HepG2 (cell line): Measurements from ENCODE around the gene PLCG1. TPM values are rescaled to one million over a fixed set of nuclear protein-coding genes. Genes with fewer than 3 reads are reported as not detected.

Experiments
- ATAD3A ChIP-seq: sonication (generic); formaldehyde crosslinking; IDR thresholded peaks from 2 replicates; pipeline ENCODE4 v1.4.0; 2020; ENCODE audit warnings: missing genetic modification reagents
- EP300 ChIP-seq, 3 experiments: sonication (generic) in 1 of 3; formaldehyde crosslinking in 1 of 3; IDR thresholded peaks; 2 replicates each; pipeline versions ENCODE4 v1.5.1 to v1.6.1; 2011 to 2020; ENCODE audit warnings: low read depth in 2 of 3, low read length in 2 of 3, borderline replicate concordance in 1 of 3, improper control_type of control experiment in 1 of 3, mild to moderate bottlenecking in 1 of 3, missing genetic modification reagents in 1 of 3, moderate library complexity in 1 of 3
- HIC2 ChIP-seq: sonication (generic); formaldehyde crosslinking; IDR thresholded peaks from 2 replicates; pipeline ENCODE4 v1.9.0; 2022; ENCODE audit warnings: low read depth, missing genetic modification reagents
- NFATC3 ChIP-seq: sonication (generic); formaldehyde crosslinking; IDR thresholded peaks from 2 replicates; pipeline ENCODE4 v1.5.1; 2020; ENCODE audit warnings: mild to moderate bottlenecking, missing genetic modification reagents
- SAFB2 ChIP-seq: sonication (generic); formaldehyde crosslinking; IDR thresholded peaks from 2 replicates; pipeline ENCODE4 v1.5.1; 2020; ENCODE audit warnings: missing genetic modification reagents, low read depth, mild to moderate bottlenecking, borderline replicate concordance
- ZHX2 ChIP-seq, 2 experiments: sonication (generic) in 1 of 2; formaldehyde crosslinking in 1 of 2; IDR thresholded peaks; 2 replicates each; pipeline versions ENCODE4 v1.6.1 to v1.9.0; 2014 to 2022; ENCODE audit warnings: antibody characterized with exemption in 1 of 2, borderline replicate concordance in 1 of 2, inconsistent platforms in 1 of 2, low read depth in 1 of 2, missing genetic modification reagents in 1 of 2
- ZNF33B ChIP-seq: sonication (generic); formaldehyde crosslinking; IDR thresholded peaks from 2 replicates; pipeline ENCODE4 v1.5.1; 2020; ENCODE audit warnings: mild to moderate bottlenecking, missing genetic modification reagents
- ZNF570 ChIP-seq: sonication (generic); formaldehyde crosslinking; IDR thresholded peaks from 2 replicates; pipeline ENCODE4 v1.4.0; 2020; ENCODE audit warnings: mild to moderate bottlenecking, missing genetic modification reagents, borderline replicate concordance
- ZNF629 ChIP-seq: sonication (generic); formaldehyde crosslinking; conservative IDR thresholded peaks from 2 replicates; pipeline ENCODE4 v1.5.0; 2020; ENCODE audit warnings: missing genetic modification reagents
- ZNF839 ChIP-seq: sonication (generic); formaldehyde crosslinking; IDR thresholded peaks from 2 replicates; pipeline ENCODE4 v1.4.0; 2020; ENCODE audit warnings: missing genetic modification reagents, mild to moderate bottlenecking, borderline replicate concordance
- polyA plus RNA-seq, 8 experiments: library from polyadenylated mRNA; depleted of rRNA in 3 of 8; stranded (reverse) in 7 of 8; unstranded in 1 of 8; fragments of >200 nt; fragmentation: Illumina TruSeq in 4 of 8; extraction: Trizol in 4 of 8; gene quantifications; 2 replicates each; pipeline versions ENCODE4 v1.2.1 to v1.2.3, GENCODE V29; 2011 to 2016; ENCODE audit warnings: low read depth in 4 of 8, missing spikeins in 1 of 8, mixed read lengths in 1 of 8; ENCODE audit not compliant: insufficient read depth in 1 of 8
- total RNA-seq, 5 experiments: library from RNA; depleted of rRNA; stranded (reverse); fragments of >200 nt; fragmentation: Illumina TruSeq; extraction: Trizol; gene quantifications; 2 replicates each; pipeline ENCODE4 v1.2.3, GENCODE V29; 2016; ENCODE audit warnings: low read depth in 1 of 5
- TF ChIP-seq, protein P1 (sequence below): sonication (generic); formaldehyde crosslinking; IDR thresholded peaks from 2 replicates; pipeline ENCODE4 v1.4.0; 2020; ENCODE audit warnings: missing genetic modification reagents
- TF ChIP-seq, protein P2 (sequence below): sonication (generic); formaldehyde crosslinking; IDR thresholded peaks from 2 replicates; pipeline ENCODE4; 2020; ENCODE audit warnings: missing genetic modification reagents, mild to moderate bottlenecking, borderline replicate concordance

Gene PLCG1
- total and polyA plus RNA-seq, 2 of the 13 experiments (the other 11 are each of a cell fraction or from before 2014, with no cell fraction given), result 85.3 to 158 TPM

DNA sequence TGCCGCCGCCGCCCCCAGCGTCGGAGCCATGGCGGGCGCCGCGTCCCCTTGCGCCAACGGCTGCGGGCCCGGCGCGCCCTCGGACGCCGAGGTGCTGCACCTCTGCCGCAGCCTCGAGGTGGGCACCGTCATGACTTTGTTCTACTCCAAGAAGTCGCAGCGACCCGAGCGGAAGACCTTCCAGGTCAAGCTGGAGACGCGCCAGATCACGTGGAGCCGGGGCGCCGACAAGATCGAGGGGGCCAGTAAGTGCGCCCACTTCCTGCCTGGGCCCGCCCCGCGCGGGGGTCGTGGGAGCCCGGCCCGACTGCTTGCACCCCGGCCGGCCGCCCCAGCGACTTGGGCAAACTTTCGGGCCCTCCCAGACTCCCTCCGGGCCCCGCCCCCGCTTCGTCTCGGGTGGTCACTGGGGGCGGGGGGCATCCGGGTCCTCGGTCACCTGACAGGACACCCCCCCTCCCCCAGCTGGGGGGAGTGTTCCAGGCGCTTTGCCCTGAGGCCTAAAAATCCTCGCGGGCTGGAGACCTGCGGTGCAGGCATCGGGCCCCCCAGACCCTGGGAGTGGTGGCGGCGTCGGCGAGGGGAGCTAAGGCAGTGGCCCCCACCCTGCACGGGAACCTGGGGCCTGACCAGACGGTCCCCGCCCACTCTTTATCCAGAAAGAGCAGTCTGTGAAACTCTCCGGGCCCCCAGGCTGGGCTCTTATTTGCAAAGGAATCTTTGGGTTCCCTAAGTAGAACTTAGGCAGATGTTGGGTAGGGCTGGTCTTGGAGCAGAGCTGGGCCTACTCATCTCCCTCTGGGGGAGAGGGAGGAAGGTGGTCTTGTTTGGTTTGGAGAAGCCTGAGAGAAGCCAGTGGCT lies 501 bp downstream of the PLCG1 start (continued):
- TF ChIP-seq ZNF570 (CRISPR knock-in tag) (no peak; the same call in 1 of the 2 replicates), NFATC3 (CRISPR knock-in tag) (no peak), ZNF839 (CRISPR knock-in tag) (peak; percentile 54; the same call in 1 of the 2 replicates), ZHX2 (IDR thresholded peaks at IDR 0.05; ENCODE audit: low read depth) (no peak), ZHX2 (CRISPR knock-in tag; IDR thresholded peaks at IDR 0.05; ENCODE audit: borderline replicate concordance) (no peak), EP300 (IDR thresholded peaks at IDR 0.05; ENCODE audit: low read depth in 2 of 2, low read length in 2 of 2) (no peak), EP300 (CRISPR knock-in tag; IDR thresholded peaks at IDR 0.05; ENCODE audit: borderline replicate concordance) (peak; percentile 55; the same call in 1 of the 2 replicates), HIC2 (CRISPR knock-in tag) (no peak), ZNF33B (0 out of 2 replicates have a peak, but pooled peaks have one; percentile 27), ZNF629 (CRISPR knock-in tag) (no peak), SAFB2 (no peak), ATAD3A (CRISPR knock-in tag) (0 out of 2 replicates have a peak, but pooled peaks have one; percentile 48)
- TF ChIP-seq, protein P1, sequence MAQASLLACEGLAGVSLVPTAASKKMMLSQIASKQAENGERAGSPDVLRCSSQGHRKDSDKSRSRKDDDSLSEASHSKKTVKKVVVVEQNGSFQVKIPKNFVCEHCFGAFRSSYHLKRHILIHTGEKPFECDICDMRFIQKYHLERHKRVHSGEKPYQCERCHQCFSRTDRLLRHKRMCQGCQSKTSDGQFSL (CRISPR knock-in tag), result peak; percentile 97
- TF ChIP-seq, protein P2, sequence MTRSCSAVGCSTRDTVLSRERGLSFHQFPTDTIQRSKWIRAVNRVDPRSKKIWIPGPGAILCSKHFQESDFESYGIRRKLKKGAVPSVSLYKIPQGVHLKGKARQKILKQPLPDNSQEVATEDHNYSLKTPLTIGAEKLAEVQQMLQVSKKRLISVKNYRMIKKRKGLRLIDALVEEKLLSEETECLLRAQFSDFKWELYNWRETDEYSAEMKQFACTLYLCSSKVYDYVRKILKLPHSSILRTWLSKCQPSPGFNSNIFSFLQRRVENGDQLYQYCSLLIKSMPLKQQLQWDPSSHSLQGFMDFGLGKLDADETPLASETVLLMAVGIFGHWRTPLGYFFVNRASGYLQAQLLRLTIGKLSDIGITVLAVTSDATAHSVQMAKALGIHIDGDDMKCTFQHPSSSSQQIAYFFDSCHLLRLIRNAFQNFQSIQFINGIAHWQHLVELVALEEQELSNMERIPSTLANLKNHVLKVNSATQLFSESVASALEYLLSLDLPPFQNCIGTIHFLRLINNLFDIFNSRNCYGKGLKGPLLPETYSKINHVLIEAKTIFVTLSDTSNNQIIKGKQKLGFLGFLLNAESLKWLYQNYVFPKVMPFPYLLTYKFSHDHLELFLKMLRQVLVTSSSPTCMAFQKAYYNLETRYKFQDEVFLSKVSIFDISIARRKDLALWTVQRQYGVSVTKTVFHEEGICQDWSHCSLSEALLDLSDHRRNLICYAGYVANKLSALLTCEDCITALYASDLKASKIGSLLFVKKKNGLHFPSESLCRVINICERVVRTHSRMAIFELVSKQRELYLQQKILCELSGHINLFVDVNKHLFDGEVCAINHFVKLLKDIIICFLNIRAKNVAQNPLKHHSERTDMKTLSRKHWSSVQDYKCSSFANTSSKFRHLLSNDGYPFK (CRISPR knock-in tag), result peak; percentile 66; the same call in 1 of the 2 replicates
